Measurements from ENCODE around the gene ICAM3. TPM values are rescaled to one million over a fixed set of nuclear protein-coding genes. Genes with fewer than 3 reads are reported as not detected.

ICAM3 gene
- 7.1 and 9.5 TPM in 2 replicates for total RNA-seq

GRCh38 chr19:10339380-10339960 is at the start of gene ICAM3:
Gene ICAM3 (minus strand): TSS chr19:10339624. CDS start chr19:10339614, 10 bp downstream.

GRCh38 chr19:10380313-10381102 is 41.1 kb upstream of the ICAM3 start, which contains the start of gene TYK2:
Gene TYK2 (minus strand): TSS chr19:10380572. CDS start chr19:10378406, 2,166 bp downstream.

GRCh38 chr19:10332965-10333757 is 6.3 kb downstream of the ICAM3 start, which contains the start of gene RAVER1:
Gene RAVER1 (minus strand): TSS chr19:10333529. CDS start chr19:10333507, 22 bp downstream.

GRCh38 chr19:10315335-10316214 is 23.8 kb downstream of the ICAM3 start, which contains the start of gene FDX2:
Gene FDX2 (minus strand): TSS chr19:10316015. CDS start chr19:10315996, 19 bp downstream.

GRCh38 chr19:10309423-10309822 is 30.0 kb downstream of the ICAM3 start, which contains the start of gene ZGLP1:
Gene ZGLP1 (minus strand): TSS chr19:10309815.

GRCh38 chr19:10289836-10290356 is 49.5 kb downstream of the ICAM3 start, which contains the start of gene ICAM5:
Gene ICAM5 (plus strand): TSS chr19:10289952. CDS start chr19:10290044, 92 bp downstream.

GRCh38 chr19:10286803-10287737 is 52.4 kb downstream of the ICAM3 start, which contains the start of gene ICAM4:
Gene ICAM4 (plus strand): TSS chr19:10286955. CDS start chr19:10287013, 58 bp downstream.

Small RNA genes within 50 kb of the gene (small RNA-seq; reads per million reads assigned to genes)
- gene AC011511.1 (not detected), gene AC011511.4 (not detected)

Other genes starting within 250 kb of the ICAM3 start
- gene ANGPTL6, start 236.9 kb downstream of the ICAM3 start, total RNA-seq, result 0.33 TPM in 1 of 2 replicates, not detected in the other
- gene PPAN, start 233.3 kb downstream of the ICAM3 start, total RNA-seq, result 33.8 and 34.6 TPM in 2 replicates
- gene P2RY11, start 227.9 kb downstream of the ICAM3 start, total RNA-seq, result 3.0 and 3.3 TPM in 2 replicates
- gene EIF3G, start 219.7 kb downstream of the ICAM3 start, total RNA-seq, result 259 and 291 TPM in 2 replicates
- 40.5 and 65.2 TPM in 2 replicates for gene DNMT1, start 144.7 kb downstream of the ICAM3 start, total RNA-seq
- 1.6 and 1.7 TPM in 2 replicates for gene S1PR2, start 108.3 kb downstream of the ICAM3 start, total RNA-seq
- gene MRPL4, start 87.4 kb downstream of the ICAM3 start, total RNA-seq, result 56.5 and 57.3 TPM in 2 replicates
- gene ICAM1, start 68.5 kb downstream of the ICAM3 start, total RNA-seq, result 45.2 and 46.7 TPM in 2 replicates
- 0.33 TPM in 1 of 2 replicates, not detected in the other for gene ICAM4, start 52.7 kb downstream of the ICAM3 start, total RNA-seq
- under 0.01 TPM in 1 of 2 replicates, not detected in the other for gene ICAM5, start 49.7 kb downstream of the ICAM3 start, total RNA-seq
- 0.33 and 0.38 TPM in 2 replicates for gene ZGLP1, start 29.8 kb downstream of the ICAM3 start, total RNA-seq
- 8.5 and 15.8 TPM in 2 replicates for gene FDX2, start 23.6 kb downstream of the ICAM3 start, total RNA-seq
- 13.9 and 17.3 TPM in 2 replicates for gene RAVER1, start 6.1 kb downstream of the ICAM3 start, total RNA-seq
- 57.2 and 79.7 TPM in 2 replicates for gene TYK2, start 40.9 kb upstream of the ICAM3 start, total RNA-seq
- gene CDC37, start 63.9 kb upstream of the ICAM3 start, total RNA-seq, result 289 and 291 TPM in 2 replicates
- 3.6 and 5.6 TPM in 2 replicates for gene PDE4A, start 80.9 kb upstream of the ICAM3 start, total RNA-seq
- gene KEAP1, start 163.7 kb upstream of the ICAM3 start, total RNA-seq, result 74.0 and 74.1 TPM in 2 replicates
- not detected in 2 replicates for gene S1PR5, start 177.8 kb upstream of the ICAM3 start, total RNA-seq
- 12.1 and 17.0 TPM in 2 replicates for gene ATG4D, start 204.3 kb upstream of the ICAM3 start, total RNA-seq
- 5.9 and 6.2 TPM in 2 replicates for gene KRI1, start 226.4 kb upstream of the ICAM3 start, total RNA-seq
- gene CDKN2D, start 229.4 kb upstream of the ICAM3 start, total RNA-seq, result 2.3 and 3.5 TPM in 2 replicates
- gene AP1M2, start 247.7 kb upstream of the ICAM3 start, total RNA-seq, result not detected in 2 replicates

Data from vein endothelial cell (primary cell).